Kidney epithelial cell (primary cell): ENCODE data around the gene DCAF6. TPM values are rescaled to one million over a fixed set of nuclear protein-coding genes. Genes with fewer than 3 reads are reported as not detected.

Source experiments
- DNase-seq: peaks from one replicate; pipeline ENCODE4 v3.0.0-alpha.2; 2010; ENCODE audit warnings: low read depth
- H3K27me3 ChIP-seq: 2 replicates; pipeline ENCODE4 v1.6.0; 2011; ENCODE audit warnings: low read length; ENCODE audit not compliant: control insufficient read depth, insufficient read depth
- H3K36me3 ChIP-seq: 2 replicates; pipeline ENCODE4 v1.5.1; 2011; ENCODE audit warnings: low read length; ENCODE audit not compliant: control insufficient read depth, insufficient read depth
- H3K4me3 ChIP-seq: 2 replicates; pipeline ENCODE4 v1.5.1; 2011; ENCODE audit warnings: low read depth, mild to moderate bottlenecking, control low read depth, low read length
- total RNA-seq: library from RNA; depleted of rRNA; stranded (reverse); fragments of >200 nt; gene quantifications from 2 replicates; pipeline ENCODE4 v1.2.3, GENCODE V29; 2015
- TF ChIP-seq, protein P1 (sequence below): IDR thresholded peaks from 2 replicates; pipeline ENCODE4 v1.5.1; 2011; ENCODE audit warnings: mild to moderate bottlenecking, moderate library complexity, low read length, control low read depth, inconsistent platforms; ENCODE audit not compliant: insufficient read depth, poor library complexity, severe bottlenecking

Gene DCAF6
- total RNA-seq, 1 donor from 2014 or later: 27.2 TPM

DNA sequence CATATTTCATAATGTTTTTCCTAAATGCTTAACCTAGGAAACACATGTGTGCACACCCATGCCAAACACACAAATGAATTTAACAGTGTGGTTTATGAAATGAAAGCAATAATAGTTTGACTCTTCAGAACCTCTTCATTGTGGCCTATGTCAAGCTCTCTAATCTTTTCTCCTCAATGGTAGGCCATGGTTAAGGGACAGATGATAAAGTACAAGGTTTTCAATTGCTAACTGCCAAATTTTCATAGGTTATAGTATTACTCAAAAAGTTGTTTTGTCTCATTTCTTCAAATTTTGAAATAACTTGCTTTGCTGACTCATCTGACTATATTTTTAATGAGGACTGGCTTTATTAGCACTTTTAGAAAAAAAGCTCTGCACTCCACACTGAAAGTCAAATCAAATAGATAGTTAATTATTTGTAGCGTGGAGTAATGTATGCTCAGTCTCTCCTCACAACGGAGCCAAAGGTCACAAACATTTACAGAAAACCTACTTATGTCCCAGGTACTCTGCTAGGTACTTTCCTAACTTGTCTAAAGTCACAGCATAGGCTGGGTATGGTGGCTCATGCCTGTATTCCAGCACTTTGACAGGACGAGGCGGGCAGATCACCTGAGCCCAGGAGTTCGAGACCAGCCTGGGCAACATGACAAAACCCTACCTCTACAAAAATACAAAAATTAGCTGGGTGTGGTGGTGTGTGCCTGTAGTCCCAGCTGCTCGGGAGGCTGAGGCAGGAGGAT lies 19.5 kb upstream of the DCAF6 start:
- DNase-seq: no peak
- H3K4me3 ChIP-seq: no peak overlapping the region
- H3K36me3 ChIP-seq: no peaks in the 10 kb centered on the region
- TF ChIP-seq, protein P1, sequence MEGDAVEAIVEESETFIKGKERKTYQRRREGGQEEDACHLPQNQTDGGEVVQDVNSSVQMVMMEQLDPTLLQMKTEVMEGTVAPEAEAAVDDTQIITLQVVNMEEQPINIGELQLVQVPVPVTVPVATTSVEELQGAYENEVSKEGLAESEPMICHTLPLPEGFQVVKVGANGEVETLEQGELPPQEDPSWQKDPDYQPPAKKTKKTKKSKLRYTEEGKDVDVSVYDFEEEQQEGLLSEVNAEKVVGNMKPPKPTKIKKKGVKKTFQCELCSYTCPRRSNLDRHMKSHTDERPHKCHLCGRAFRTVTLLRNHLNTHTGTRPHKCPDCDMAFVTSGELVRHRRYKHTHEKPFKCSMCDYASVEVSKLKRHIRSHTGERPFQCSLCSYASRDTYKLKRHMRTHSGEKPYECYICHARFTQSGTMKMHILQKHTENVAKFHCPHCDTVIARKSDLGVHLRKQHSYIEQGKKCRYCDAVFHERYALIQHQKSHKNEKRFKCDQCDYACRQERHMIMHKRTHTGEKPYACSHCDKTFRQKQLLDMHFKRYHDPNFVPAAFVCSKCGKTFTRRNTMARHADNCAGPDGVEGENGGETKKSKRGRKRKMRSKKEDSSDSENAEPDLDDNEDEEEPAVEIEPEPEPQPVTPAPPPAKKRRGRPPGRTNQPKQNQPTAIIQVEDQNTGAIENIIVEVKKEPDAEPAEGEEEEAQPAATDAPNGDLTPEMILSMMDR: no peak
- H3K27me3 ChIP-seq: no peaks in the 10 kb centered on the region

DNA sequence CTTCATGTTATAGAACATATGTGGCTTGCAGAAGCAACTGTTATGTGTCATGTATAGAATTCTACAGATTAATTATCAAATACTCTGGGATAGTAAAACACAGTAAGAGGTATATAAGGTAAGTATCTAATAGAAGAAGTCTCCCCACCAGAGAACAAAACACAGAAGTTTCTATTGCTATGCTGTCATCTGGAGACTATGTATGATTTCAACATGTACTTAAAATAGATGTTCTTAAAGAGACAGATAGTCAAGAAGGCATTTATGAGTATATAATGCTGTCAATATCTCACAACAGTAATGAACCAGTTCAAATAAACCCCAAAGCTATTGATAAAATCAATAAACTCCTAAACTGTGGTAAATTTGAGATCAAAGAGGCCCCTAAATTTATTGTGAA lies 14.5 kb upstream of the DCAF6 start:
- no peaks in the 10 kb centered on the region for H3K27me3 ChIP-seq
- TF ChIP-seq, protein P1: no peak
- DNase-seq: no peak
- no peaks in the 10 kb centered on the region for H3K36me3 ChIP-seq
- H3K4me3 ChIP-seq: no peak overlapping the region

DNA sequence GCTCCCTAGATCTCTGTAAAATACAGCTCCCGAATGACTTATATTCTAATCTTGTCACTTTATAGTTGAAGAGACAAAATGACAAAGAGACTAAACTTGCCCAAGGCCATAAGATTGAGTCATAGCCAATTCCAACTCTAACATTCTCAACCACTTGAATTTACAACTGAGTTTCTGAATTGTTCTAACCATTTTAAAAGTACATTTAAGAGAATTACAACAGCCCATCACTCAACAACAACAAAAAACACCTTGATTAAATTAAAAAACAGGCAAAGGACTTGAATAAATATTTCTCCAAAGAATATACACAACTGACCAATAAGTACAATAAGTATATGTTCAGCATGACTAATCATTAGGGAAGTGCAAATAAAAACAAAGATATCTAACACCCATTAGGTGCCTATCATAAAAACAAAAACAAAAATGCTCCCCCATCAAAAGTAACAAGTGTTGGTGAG lies 13.8 kb upstream of the DCAF6 start:
- H3K27me3 ChIP-seq: no peaks in the 10 kb centered on the region
- TF ChIP-seq, protein P1: no peak
- H3K4me3 ChIP-seq: no peak overlapping the region
- H3K36me3 ChIP-seq: no peaks in the 10 kb centered on the region
- no peak for DNase-seq

DNA sequence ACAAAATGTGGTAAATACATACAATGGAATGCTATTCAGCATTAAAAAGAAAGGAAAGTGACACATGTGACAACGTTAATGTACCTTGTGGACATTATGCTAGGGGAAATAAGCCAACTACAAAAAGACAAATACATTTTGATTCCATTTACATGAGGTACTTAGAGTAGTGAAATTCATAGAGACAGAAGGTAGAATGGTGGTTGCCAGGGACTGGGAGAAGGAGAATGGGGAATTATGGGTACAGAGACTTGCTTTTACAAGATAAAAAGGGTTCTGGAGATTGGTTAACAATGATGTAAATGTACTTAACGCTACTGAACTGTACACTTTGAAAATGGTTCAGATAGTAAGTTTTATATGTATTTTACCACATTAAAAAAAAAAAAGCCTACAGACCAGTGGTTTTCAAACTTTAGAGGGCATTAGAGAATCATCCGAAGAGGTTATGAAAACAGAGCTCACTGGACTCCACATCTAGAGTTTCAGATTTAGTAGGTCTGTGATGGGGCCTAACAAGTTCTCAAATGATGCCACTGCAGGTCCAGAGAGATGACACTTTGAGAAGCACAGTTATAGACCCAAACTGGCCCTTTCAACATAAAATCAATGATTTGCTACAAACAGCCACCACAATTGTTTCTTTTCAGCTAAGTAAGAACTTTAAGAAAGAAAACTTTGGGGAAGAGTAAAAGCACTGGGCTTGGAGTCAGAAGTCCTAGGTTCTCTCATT lies 13.0 kb upstream of the DCAF6 start:
- Histone ChIP-seq H3K4me3 (no peak overlapping the region), H3K27me3 (no peaks in the 10 kb centered on the region), H3K36me3 (no peaks in the 10 kb centered on the region)
- TF ChIP-seq, protein P1: no peak
- DNase-seq: no peak

DNA sequence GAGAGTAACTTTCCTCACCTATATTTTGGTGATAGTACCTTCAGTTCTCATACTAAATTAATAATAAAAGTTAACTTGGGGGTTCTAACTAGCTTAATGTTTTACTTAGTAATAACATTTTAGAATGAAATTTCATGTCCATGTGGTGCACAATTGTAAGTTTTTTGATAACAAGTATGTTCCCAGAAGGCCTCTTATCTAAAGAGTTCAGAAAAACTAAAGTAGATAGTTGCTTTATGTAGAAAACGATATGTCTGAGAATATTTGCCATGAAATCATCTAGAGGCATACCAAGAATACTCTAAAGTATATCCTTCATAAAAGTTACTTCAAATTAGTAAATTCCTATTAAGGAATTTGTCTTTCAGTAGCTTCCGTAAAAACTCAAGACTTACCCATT lies 12.4 kb upstream of the DCAF6 start:
- H3K4me3 ChIP-seq: no peak overlapping the region
- TF ChIP-seq, protein P1: no peak
- H3K27me3 ChIP-seq: no peaks in the 10 kb centered on the region
- H3K36me3 ChIP-seq: no peaks in the 10 kb centered on the region
- DNase-seq: no peak
